Lower lobe of right lung (tissue), 2 donors: ENCODE measurements around the gene KDM5B. TPM values are rescaled to one million over a fixed set of nuclear protein-coding genes. Genes with fewer than 3 reads are reported as not detected.

Experiments
- ATAC-seq, 2 donors: fragments of 200-7000 bp; cut with Tn5 transposase; one replicate each; pipeline ENCODE4 v1.9.1; 2020 to 2022; ENCODE audit warnings: mild to moderate bottlenecking in 2 of 2, moderate library complexity in 2 of 2
- DNase-seq: peaks from one replicate; pipeline ENCODE4 v3.0.0-alpha.2; 2020
- H3K27ac ChIP-seq: fragments of 200-600 bp; one replicate; pipeline ENCODE4 v1.8.0; 2022
- H3K27me3 ChIP-seq: fragments of 200-600 bp; one replicate; pipeline ENCODE4 v1.8.0; 2022; ENCODE audit warnings: low read depth
- H3K36me3 ChIP-seq: fragments of 200-600 bp; one replicate; pipeline ENCODE4 v1.8.0; 2022; ENCODE audit warnings: mild to moderate bottlenecking
- H3K4me1 ChIP-seq: fragments of 200-600 bp; one replicate; pipeline ENCODE4 v1.8.0; 2022
- H3K4me3 ChIP-seq: fragments of 200-600 bp; one replicate; pipeline ENCODE4 v1.8.0; 2022; ENCODE audit warnings: mild to moderate bottlenecking
- H3K9me3 ChIP-seq: fragments of 200-600 bp; one replicate; pipeline ENCODE4 v1.8.0; 2022
- CTCF ChIP-seq: fragments of 200-600 bp; IDR thresholded peaks from one replicate; pipeline ENCODE4 v1.8.0; 2022; ENCODE audit warnings: antibody characterized with exemption, mild to moderate bottlenecking
- intact Hi-C: fragments of 100-400 bp; cut with DNase I; formaldehyde crosslinking; loops from one replicate; pipeline ENCODE4 v1.11.0; 2022
- total RNA-seq: library from RNA; stranded (reverse); fragmentation: NEBNext Ultra II Directional; extraction: Animal tissue kit (Norgen Biotek cat#: 25700); gene quantifications from one replicate; pipeline ENCODE4 v1.2.1, GENCODE V29; 2021
- donor health status: DM: no; HTN: yes; CAD: no; lungs with severe emphysema.

KDM5B gene
- total RNA-seq, 1 donor from 2014 or later = 48.9 TPM

GRCh38 chr1:202713110-202713509 is 95.1 kb downstream of the KDM5B start:
- no peak for DNase-seq
- ATAC-seq = no peak
- H3K27ac ChIP-seq = no peak overlapping the region

GRCh38 chr1:202711949-202712635 is 96.1 kb downstream of the KDM5B start:
- Histone ChIP-seq H3K27ac (no peak overlapping the region), H3K9me3 (no peaks in the 10 kb centered on the region), H3K4me1 (peaks cover 13% of the 10 kb centered on the region), H3K36me3 (no peaks in the 10 kb centered on the region), H3K4me3 (no peak overlapping the region), H3K27me3 (peaks cover 61% of the 10 kb centered on the region)
- no peak for TF ChIP-seq CTCF
- ATAC-seq (no peak), DNase-seq (no peak)
- intact Hi-C loops = no loop called here

More at GRCh38 chr1:202713110-202713509, 95.1 kb downstream of the KDM5B start:
- peaks cover 13% of the 10 kb centered on the region for H3K4me1 ChIP-seq
- intact Hi-C loops = no loop called here
- H3K4me3 ChIP-seq = no peak overlapping the region
- no peaks in the 10 kb centered on the region for H3K9me3 ChIP-seq
- no peak for TF ChIP-seq CTCF
- H3K36me3 ChIP-seq = no peaks in the 10 kb centered on the region
- peaks cover 51% of the 10 kb centered on the region for H3K27me3 ChIP-seq

- no peak within 1 kb of the TSS for H3K27ac ChIP-seq
- H3K4me3 ChIP-seq = peak within 1 kb of the TSS; percentile 40
- DNase-seq (no peak), ATAC-seq (peak; percentile 55 to 59)
- peaks cover 13% of the 10 kb centered on the region for H3K4me1 ChIP-seq
- H3K27me3 ChIP-seq = peaks cover 77% of the 10 kb centered on the region
- intact Hi-C loops = no loop called here
- TF ChIP-seq CTCF = no peak
- H3K36me3 ChIP-seq = no peaks in the 10 kb centered on the region
- no peaks in the 10 kb centered on the region for H3K9me3 ChIP-seq
Observed at GRCh38 chr1:202710070-202711045, 97.9 kb downstream of the KDM5B start, which contains the start of gene SYT2. Gene SYT2 (minus strand): TSS chr1:202710454. CDS start chr1:202605772, 104,682 bp downstream.

GRCh38 chr1:202709276-202710041 is 98.8 kb downstream of the KDM5B start:
- Histone ChIP-seq H3K27me3 (peaks cover 84% of the 10 kb centered on the region), H3K27ac (no peak overlapping the region), H3K4me1 (peaks cover 13% of the 10 kb centered on the region), H3K9me3 (no peaks in the 10 kb centered on the region), H3K36me3 (no peaks in the 10 kb centered on the region), H3K4me3 (peak overlapping the region; percentile 40)
- no peak for TF ChIP-seq CTCF
- intact Hi-C loops = no loop called here
- no peak for DNase-seq
- ATAC-seq = peak in 1 of 2 donors; percentile 15
